Mesothelial cell of epicardium (in vitro differentiated cells): Measurements from ENCODE around the gene ANKRD10. TPM values are rescaled to one million over a fixed set of nuclear protein-coding genes. Genes with fewer than 3 reads are reported as not detected.

Experiments
- DNase-seq, 2 experiments: peaks; one replicate each; pipeline ENCODE4 v3.0.0; 2021; ENCODE audit warnings: low spot score in 2 of 2; ENCODE audit not compliant: unreplicated experiment in 2 of 2
- H3K27ac Mint-ChIP-seq: 2 replicates; pipeline ENCODE4 v1.8.0; 2021; ENCODE audit warnings: mixed read lengths
- H3K27me3 Mint-ChIP-seq: 2 replicates; pipeline ENCODE4 v1.8.0; 2021; ENCODE audit warnings: low read depth, mixed read lengths
- H3K36me3 Mint-ChIP-seq: 2 replicates; pipeline ENCODE4 v1.8.0; 2021; ENCODE audit warnings: mixed read lengths
- H3K4me1 Mint-ChIP-seq: 2 replicates; pipeline ENCODE4 v1.8.0; 2021; ENCODE audit warnings: mixed read lengths
- H3K4me3 Mint-ChIP-seq: 2 replicates; pipeline ENCODE4 v1.8.0; 2021; ENCODE audit warnings: mild to moderate bottlenecking, moderate library complexity, mixed read lengths
- H3K9me3 Mint-ChIP-seq: 2 replicates; pipeline ENCODE4 v1.8.0; 2021; ENCODE audit warnings: mixed read lengths
- total RNA-seq: library from RNA; stranded (reverse); gene quantifications from 3 replicates; pipeline ENCODE4 v1.2.1, GENCODE V29; 2021
- TF ChIP-seq, protein P1 (sequence below): fragments of 200-600 bp; sonication (generic); IDR thresholded peaks from one replicate; pipeline ENCODE4 v1.5.0; 2021; ENCODE audit warnings: antibody characterized with exemption; ENCODE audit not compliant: unreplicated experiment

Gene ANKRD10
- total RNA-seq, 1 donor from 2014 or later, result 258 TPM

DNA sequence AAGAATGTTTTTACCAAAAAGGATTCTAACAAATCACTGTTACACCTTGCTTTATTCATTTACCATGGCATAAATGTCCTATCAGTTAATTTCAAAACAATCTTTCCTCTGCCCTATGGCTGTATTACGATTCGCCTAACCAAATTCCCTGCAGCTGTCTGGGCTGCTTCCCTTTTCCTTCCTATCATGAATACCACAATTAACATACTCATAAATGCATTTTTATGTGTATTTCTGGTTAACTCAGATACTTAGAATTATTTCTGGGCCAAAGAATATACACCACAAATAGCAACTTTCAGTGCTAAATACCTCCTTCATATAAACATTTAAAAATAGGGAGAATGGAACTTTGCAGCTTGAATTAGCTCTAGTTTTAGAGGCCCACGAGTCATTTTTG lies 30.4 kb downstream of the ANKRD10 start:
- no peak overlapping the region for H3K4me3 Mint-ChIP-seq
- no peaks in the 10 kb centered on the region for H3K36me3 Mint-ChIP-seq
- no peak overlapping the region for H3K27ac Mint-ChIP-seq
- H3K4me1 Mint-ChIP-seq, result peaks cover 33% of the 10 kb centered on the region
- no peaks in the 10 kb centered on the region for H3K9me3 Mint-ChIP-seq
- TF ChIP-seq, protein P1, sequence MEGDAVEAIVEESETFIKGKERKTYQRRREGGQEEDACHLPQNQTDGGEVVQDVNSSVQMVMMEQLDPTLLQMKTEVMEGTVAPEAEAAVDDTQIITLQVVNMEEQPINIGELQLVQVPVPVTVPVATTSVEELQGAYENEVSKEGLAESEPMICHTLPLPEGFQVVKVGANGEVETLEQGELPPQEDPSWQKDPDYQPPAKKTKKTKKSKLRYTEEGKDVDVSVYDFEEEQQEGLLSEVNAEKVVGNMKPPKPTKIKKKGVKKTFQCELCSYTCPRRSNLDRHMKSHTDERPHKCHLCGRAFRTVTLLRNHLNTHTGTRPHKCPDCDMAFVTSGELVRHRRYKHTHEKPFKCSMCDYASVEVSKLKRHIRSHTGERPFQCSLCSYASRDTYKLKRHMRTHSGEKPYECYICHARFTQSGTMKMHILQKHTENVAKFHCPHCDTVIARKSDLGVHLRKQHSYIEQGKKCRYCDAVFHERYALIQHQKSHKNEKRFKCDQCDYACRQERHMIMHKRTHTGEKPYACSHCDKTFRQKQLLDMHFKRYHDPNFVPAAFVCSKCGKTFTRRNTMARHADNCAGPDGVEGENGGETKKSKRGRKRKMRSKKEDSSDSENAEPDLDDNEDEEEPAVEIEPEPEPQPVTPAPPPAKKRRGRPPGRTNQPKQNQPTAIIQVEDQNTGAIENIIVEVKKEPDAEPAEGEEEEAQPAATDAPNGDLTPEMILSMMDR, result no peak
- no peaks in the 10 kb centered on the region for H3K27me3 Mint-ChIP-seq
- no peak for DNase-seq

DNA sequence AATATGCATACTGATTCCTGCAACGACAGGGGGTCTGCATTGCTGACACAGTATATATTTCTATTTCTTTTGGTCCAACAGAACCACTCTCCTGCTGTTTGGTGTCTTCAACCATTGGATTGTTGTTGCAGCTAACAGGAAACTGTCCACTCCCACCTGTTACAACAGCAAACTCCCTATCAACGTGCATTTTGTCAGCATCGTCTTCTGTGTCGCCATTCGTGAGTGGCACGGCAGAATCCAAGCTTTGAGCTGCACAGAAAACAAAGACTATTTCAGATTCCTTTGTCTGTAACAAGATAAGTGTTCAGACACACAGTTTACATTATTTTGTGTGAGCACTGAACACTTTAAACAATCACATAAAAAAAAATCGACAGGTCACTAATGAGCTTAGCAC lies 31.3 kb downstream of the ANKRD10 start:
- H3K27me3 Mint-ChIP-seq, result no peaks in the 10 kb centered on the region
- no peak overlapping the region for H3K4me3 Mint-ChIP-seq
- no peaks in the 10 kb centered on the region for H3K36me3 Mint-ChIP-seq
- TF ChIP-seq, protein P1, result no peak
- no peaks in the 10 kb centered on the region for H3K9me3 Mint-ChIP-seq
- H3K4me1 Mint-ChIP-seq, result peaks cover 29% of the 10 kb centered on the region
- DNase-seq, result no peak
- no peak overlapping the region for H3K27ac Mint-ChIP-seq

DNA sequence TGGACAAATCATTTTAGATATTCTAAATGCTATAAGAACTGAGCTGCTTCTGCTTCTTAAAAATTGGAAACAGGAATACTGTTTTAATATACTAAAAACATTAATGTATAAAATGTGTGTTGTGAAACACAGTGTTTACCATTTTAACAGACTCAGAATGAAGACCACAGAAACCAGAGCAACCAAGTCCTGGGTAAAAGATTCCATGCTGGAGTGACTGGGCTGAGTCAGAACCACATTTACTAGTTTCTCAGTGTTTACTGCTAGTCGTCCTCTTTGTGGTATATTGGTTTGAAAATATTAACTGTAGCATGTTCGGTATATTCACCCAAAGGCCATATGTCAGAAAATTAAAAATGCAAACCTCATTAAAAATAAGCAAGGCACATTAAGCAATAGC lies 31.9 kb downstream of the ANKRD10 start:
- Mint-ChIP-seq H3K27ac (no peak overlapping the region), H3K4me1 (peaks cover 26% of the 10 kb centered on the region), H3K9me3 (no peaks in the 10 kb centered on the region), H3K36me3 (no peaks in the 10 kb centered on the region), H3K27me3 (no peaks in the 10 kb centered on the region), H3K4me3 (no peak overlapping the region)
- DNase-seq, result no peak
- TF ChIP-seq, protein P1, result no peak

DNA sequence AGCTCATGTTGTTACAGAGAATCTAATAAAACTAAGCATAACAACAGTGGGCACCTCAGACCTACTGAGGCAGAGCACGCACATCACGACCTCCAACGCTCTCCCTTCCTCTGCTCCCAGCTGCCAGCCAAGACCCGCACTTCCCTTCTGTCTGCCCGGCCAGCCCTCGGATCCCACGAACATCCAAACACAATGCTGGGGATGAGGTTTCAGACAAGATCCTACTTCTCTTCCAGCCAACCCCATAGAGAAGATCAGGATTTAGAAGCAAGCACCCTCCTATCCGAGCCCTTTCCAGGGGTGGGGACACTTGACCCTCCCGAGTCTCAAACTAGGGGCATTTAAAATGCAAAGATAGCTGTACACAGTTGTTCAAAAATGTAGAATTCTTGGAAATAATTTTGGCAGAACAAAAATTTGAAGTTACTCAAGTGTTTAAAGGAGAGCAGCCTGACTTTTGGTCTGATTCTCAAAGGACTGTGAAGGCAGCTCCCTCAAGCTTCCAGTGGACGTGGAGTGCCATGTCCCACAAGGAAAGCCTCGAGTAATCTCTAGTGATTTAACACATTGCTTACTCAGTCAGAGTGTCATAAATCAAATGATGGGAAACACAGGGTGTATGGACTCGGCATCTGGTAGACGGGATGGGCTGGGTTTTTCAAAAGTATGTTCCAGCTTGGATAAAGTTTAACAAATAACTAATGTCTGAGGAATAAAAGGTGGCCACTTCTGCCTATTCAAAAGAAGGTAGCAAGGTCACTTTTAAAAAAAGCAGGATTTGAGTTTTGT lies 32.8 kb downstream of the ANKRD10 start:
- no peak for DNase-seq
- Mint-ChIP-seq H3K9me3 (no peaks in the 10 kb centered on the region), H3K4me1 (peaks cover 25% of the 10 kb centered on the region), H3K27me3 (no peaks in the 10 kb centered on the region), H3K36me3 (no peaks in the 10 kb centered on the region), H3K27ac (no peak overlapping the region), H3K4me3 (no peak overlapping the region)
- TF ChIP-seq, protein P1, result no peak

DNA sequence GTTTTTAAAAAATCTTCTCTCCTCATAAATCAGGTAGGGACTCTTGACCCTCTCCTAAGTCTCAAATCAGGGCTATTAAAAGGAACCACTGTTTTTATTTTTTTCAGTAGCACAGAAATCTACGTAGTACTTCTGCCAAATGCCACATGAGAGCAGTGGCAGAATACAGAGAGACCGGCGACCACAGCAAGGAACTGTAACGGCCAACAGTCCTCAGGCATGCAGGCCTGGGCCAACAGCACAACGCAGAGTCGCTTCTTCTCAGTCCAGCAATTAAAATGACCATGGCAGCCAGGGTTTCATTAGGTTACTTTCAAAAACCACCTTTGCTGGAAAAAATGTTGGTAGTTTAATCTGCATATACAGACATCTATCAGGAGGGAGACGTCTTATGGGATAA lies 34.2 kb downstream of the ANKRD10 start:
- Mint-ChIP-seq H3K9me3 (no peaks in the 10 kb centered on the region), H3K4me3 (no peak overlapping the region), H3K27me3 (no peaks in the 10 kb centered on the region), H3K27ac (no peak overlapping the region), H3K36me3 (no peaks in the 10 kb centered on the region), H3K4me1 (peaks cover 21% of the 10 kb centered on the region)
- TF ChIP-seq, protein P1, result no peak
- DNase-seq, result no peak
